ENCODE measurements around the gene IGFBP4. TPM values are rescaled to one million over a fixed set of nuclear protein-coding genes. Genes with fewer than 3 reads are reported as not detected.
A peak's percentile ranks its signal among the peaks of the same experiment; 100 is the strongest.

The IGFBP4 gene
- total and polyA plus RNA-seq, 2 of the 13 experiments (the other 11 are each of a cell fraction or from before 2014, with no cell fraction given), result 4.1 to 49.0 TPM

DNA sequence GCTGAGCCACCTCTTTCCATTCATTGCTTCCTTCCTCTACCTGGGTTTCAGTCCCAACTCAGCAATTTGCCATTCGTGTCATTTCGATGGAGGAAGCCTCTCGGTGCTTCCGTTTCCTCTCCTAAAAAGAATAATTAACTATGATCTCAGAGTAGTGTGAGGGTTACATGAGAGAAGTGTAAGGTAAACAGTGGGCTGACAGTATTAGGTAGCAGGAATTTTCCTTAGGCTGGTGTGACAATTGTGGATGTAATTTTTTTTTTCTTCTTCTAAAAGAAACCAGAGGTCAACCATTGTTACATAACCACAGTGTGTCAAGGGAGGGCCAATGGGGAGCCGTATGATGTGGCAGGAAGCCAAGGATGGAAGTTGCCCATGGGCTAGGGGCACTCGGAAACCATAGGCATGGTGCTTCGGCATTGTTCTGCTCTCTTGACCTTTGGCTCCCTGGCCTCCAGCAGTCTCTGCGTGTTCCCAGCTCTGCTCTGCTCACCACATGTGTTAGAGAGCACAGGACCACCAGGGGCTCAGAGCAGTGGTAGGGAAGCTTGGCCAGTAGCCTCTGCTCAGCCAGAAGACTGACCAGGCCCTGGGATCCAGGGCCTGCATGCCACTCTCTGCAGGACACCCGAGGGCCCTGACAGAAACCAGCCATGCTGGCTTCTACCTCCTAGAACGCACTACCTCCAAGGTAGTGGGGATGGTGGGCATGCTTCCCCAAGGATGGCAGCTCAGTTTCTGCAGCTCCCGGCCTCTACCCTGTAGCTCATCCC is 23.5 kb upstream of the IGFBP4 start (continued):
- TF ChIP-seq SOX5 (CRISPR knock-in tag; IDR thresholded peaks at IDR 0.05; ENCODE audit: borderline replicate concordance), result peak; percentile 97
- no peak for TF ChIP-seq ZNF367 (CRISPR knock-in tag; IDR thresholded peaks at IDR 0.05; ENCODE audit: borderline replicate concordance)
- peak; percentile 63; the same call in 1 of the 2 replicates for TF ChIP-seq TBX3 (IDR thresholded peaks at IDR 0.05; ENCODE audit: borderline replicate concordance)
- TF ChIP-seq GLI4 (CRISPR knock-in tag; IDR thresholded peaks at IDR 0.05; ENCODE audit: borderline replicate concordance), result no peak
- TF ChIP-seq GATAD2A (CRISPR knock-in tag; IDR thresholded peaks at IDR 0.05), result peak; percentile 88
- TF ChIP-seq, protein P1, sequence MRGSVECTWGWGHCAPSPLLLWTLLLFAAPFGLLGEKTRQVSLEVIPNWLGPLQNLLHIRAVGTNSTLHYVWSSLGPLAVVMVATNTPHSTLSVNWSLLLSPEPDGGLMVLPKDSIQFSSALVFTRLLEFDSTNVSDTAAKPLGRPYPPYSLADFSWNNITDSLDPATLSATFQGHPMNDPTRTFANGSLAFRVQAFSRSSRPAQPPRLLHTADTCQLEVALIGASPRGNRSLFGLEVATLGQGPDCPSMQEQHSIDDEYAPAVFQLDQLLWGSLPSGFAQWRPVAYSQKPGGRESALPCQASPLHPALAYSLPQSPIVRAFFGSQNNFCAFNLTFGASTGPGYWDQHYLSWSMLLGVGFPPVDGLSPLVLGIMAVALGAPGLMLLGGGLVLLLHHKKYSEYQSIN (CRISPR knock-in tag; IDR thresholded peaks at IDR 0.05; ENCODE audit: borderline replicate concordance), result no peak
- TF ChIP-seq MED1 (CRISPR knock-in tag; IDR thresholded peaks at IDR 0.05), result peak; percentile 84
- TF ChIP-seq ZNF333 (CRISPR knock-in tag; IDR thresholded peaks at IDR 0.05; ENCODE audit: borderline replicate concordance), result no peak
- TF ChIP-seq, protein P2, sequence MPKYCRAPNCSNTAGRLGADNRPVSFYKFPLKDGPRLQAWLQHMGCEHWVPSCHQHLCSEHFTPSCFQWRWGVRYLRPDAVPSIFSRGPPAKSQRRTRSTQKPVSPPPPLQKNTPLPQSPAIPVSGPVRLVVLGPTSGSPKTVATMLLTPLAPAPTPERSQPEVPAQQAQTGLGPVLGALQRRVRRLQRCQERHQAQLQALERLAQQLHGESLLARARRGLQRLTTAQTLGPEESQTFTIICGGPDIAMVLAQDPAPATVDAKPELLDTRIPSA (CRISPR knock-in tag; IDR thresholded peaks at IDR 0.05; ENCODE audit: borderline replicate concordance), result no peak
- TF ChIP-seq, protein P3, sequence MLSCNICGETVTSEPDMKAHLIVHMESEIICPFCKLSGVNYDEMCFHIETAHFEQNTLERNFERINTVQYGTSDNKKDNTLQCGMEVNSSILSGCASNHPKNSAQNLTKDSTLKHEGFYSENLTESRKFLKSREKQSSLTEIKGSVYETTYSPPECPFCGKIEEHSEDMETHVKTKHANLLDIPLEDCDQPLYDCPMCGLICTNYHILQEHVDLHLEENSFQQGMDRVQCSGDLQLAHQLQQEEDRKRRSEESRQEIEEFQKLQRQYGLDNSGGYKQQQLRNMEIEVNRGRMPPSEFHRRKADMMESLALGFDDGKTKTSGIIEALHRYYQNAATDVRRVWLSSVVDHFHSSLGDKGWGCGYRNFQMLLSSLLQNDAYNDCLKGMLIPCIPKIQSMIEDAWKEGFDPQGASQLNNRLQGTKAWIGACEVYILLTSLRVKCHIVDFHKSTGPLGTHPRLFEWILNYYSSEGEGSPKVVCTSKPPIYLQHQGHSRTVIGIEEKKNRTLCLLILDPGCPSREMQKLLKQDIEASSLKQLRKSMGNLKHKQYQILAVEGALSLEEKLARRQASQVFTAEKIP (CRISPR knock-in tag; IDR thresholded peaks at IDR 0.05; ENCODE audit: borderline replicate concordance), result no peak
- no peak; the same call in 1 of the 2 replicates for TF ChIP-seq ZNF598 (CRISPR knock-in tag; IDR thresholded peaks at IDR 0.05; ENCODE audit: borderline replicate concordance)
- no peak for TF ChIP-seq RORA (CRISPR knock-in tag; IDR thresholded peaks at IDR 0.05)
- TF ChIP-seq, protein P4, sequence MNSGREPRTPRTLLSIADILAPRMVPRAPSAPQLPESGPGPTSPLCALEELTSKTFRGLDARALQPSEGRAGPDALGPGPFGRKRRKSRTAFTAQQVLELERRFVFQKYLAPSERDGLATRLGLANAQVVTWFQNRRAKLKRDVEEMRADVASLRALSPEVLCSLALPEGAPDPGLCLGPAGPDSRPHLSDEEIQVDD (CRISPR knock-in tag; IDR thresholded peaks at IDR 0.05; ENCODE audit: borderline replicate concordance), result 0 out of 2 replicates have a peak, but pooled peaks have one; percentile 73
- no peak for TF ChIP-seq RELA (CRISPR knock-in tag; IDR thresholded peaks at IDR 0.05)
- no peak for TF ChIP-seq ZNF790 (CRISPR knock-in tag; IDR thresholded peaks at IDR 0.05; ENCODE audit: borderline replicate concordance)
- no peak for TF ChIP-seq EZH2 (conservative IDR thresholded peaks at IDR 0.05; ENCODE audit: low read depth, low read length)
- TF ChIP-seq ZNF772 (CRISPR knock-in tag; IDR thresholded peaks at IDR 0.05), result no peak; the same call in 1 of the 2 replicates
- TF ChIP-seq, protein P5, sequence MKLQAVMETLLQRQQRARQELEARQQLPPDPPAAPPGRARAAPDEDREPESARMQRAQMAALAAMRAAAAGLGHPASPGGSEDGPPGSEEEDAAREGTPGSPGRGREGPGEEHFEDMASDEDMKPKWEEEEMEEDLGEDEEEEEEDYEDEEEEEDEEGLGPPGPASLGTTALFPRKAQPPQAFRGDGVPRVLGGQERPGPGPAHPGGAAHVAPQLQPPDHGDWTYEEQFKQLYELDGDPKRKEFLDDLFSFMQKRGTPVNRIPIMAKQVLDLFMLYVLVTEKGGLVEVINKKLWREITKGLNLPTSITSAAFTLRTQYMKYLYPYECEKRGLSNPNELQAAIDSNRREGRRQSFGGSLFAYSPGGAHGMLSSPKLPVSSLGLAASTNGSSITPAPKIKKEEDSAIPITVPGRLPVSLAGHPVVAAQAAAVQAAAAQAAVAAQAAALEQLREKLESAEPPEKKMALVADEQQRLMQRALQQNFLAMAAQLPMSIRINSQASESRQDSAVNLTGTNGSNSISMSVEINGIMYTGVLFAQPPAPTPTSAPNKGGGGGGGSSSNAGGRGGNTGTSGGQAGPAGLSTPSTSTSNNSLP (IDR thresholded peaks at IDR 0.05; ENCODE audit: low read depth, low read length), result peak; percentile 18; the same call in 1 of the 2 replicates
- TF ChIP-seq PAF1 (CRISPR knock-in tag; IDR thresholded peaks at IDR 0.05), result no peak
- no peak for TF ChIP-seq ZNF160 (CRISPR knock-in tag; IDR thresholded peaks at IDR 0.05)
- no peak for TF ChIP-seq ZNF562 (CRISPR knock-in tag; IDR thresholded peaks at IDR 0.05; ENCODE audit: borderline replicate concordance)
- 0 out of 2 replicates have a peak, but pooled peaks have one; percentile 33 for TF ChIP-seq ZNF24 (IDR thresholded peaks at IDR 0.05)
- peak; percentile 88; the same call in 1 of the 2 replicates for TF ChIP-seq ZNF124 (CRISPR knock-in tag; IDR thresholded peaks at IDR 0.05)
- TF ChIP-seq ZNF451 (CRISPR knock-in tag; IDR thresholded peaks at IDR 0.05), result peak; percentile 43; the same call in 1 of the 2 replicates

Data from HepG2 (cell line).